ENCODE measurements around the gene NEUROD4. TPM values are rescaled to one million over a fixed set of nuclear protein-coding genes. Genes with fewer than 3 reads are reported as not detected.

NEUROD4 gene
- total RNA-seq, 6 experiments from 2014 or later = not detected

- WGBS (ENCODE audit: insufficient coverage, low coverage, low lambda C conversion rate, missing lambda C conversion rate) = 16% methylated on average over 12 of the region's 12 CpGs
- H3K27me3 ChIP-seq = no peaks in the 10 kb centered on the region
- no peaks in the 10 kb centered on the region for H3K36me3 ChIP-seq
- H3K27ac ChIP-seq = no peak overlapping the region
- H3K9me3 ChIP-seq = no peaks in the 10 kb centered on the region
- peak; percentile 86 to 89 (median 86) for ATAC-seq
- no peaks in the 10 kb centered on the region for H3K4me1 ChIP-seq
- intact Hi-C loops (cut with DNase I) = loop anchor here in 1 of 2 donors (5.0 kb wide), 1 partner anchor 79 kb away; no protein-coding TSS in a partner anchor
- TF ChIP-seq CTCF (IDR thresholded peaks at IDR 0.05) (peak; percentile 88 to 97 (median 90)), POLR2A (IDR thresholded peaks at IDR 0.05) (no peak)
- DNase-seq = peak in 1 of 3 donors; percentile 51
- H3K4me3 ChIP-seq = no peak overlapping the region
These were observed 26.5 kb upstream of the NEUROD4 start for GRCh38 chr12:54993181-54993835.

GRCh38 chr12:54996205-54996604 is 23.6 kb upstream of the NEUROD4 start:
- no peak for ATAC-seq
- 0% methylated on average over 1 of the region's 5 CpGs for WGBS (ENCODE audit: insufficient coverage, low coverage, low lambda C conversion rate, missing lambda C conversion rate)
- Histone ChIP-seq H3K27ac (no peak overlapping the region), H3K27me3 (no peaks in the 10 kb centered on the region), H3K36me3 (no peaks in the 10 kb centered on the region), H3K9me3 (no peaks in the 10 kb centered on the region), H3K4me1 (no peaks in the 10 kb centered on the region), H3K4me3 (no peak overlapping the region)
- intact Hi-C loops (cut with DNase I) = loop anchor here in 1 of 2 donors (5.0 kb wide), 1 partner anchor 71 kb away; no protein-coding TSS in a partner anchor
- no peak for DNase-seq
- no peak for TF ChIP-seq POLR2A (IDR thresholded peaks at IDR 0.05)
- TF ChIP-seq CTCF (IDR thresholded peaks at IDR 0.05) = no peak

GRCh38 chr12:54997929-54998522 is 21.7 kb upstream of the NEUROD4 start:
- intact Hi-C loops (cut with DNase I) = loop anchor here in 1 of 2 donors (5.0 kb wide), 1 partner anchor 69 kb away; no protein-coding TSS in a partner anchor
- H3K9me3 ChIP-seq = no peaks in the 10 kb centered on the region
- no peak for DNase-seq
- no peaks in the 10 kb centered on the region for H3K36me3 ChIP-seq
- 57% methylated on average over 4 of the region's 4 CpGs for WGBS (ENCODE audit: insufficient coverage, low coverage, low lambda C conversion rate, missing lambda C conversion rate)
- no peak for TF ChIP-seq POLR2A (IDR thresholded peaks at IDR 0.05)
- H3K27me3 ChIP-seq = no peaks in the 10 kb centered on the region
- H3K4me1 ChIP-seq = no peaks in the 10 kb centered on the region
- no peak overlapping the region for H3K4me3 ChIP-seq
- H3K27ac ChIP-seq = no peak overlapping the region
- ATAC-seq = no peak

- Histone ChIP-seq H3K36me3 (no peaks in the 10 kb centered on the region), H3K9me3 (no peaks in the 10 kb centered on the region), H3K27ac (no peak overlapping the region), H3K4me1 (no peaks in the 10 kb centered on the region), H3K4me3 (no peak overlapping the region), H3K27me3 (no peaks in the 10 kb centered on the region)
- ATAC-seq (no peak), DNase-seq (no peak)
- WGBS (ENCODE audit: insufficient coverage, low coverage, low lambda C conversion rate, missing lambda C conversion rate) = 37% methylated on average over 5 of the region's 5 CpGs
- intact Hi-C loops (cut with DNase I) = loop anchor here in 1 of 2 donors (5.0 kb wide), 1 partner anchor 68 kb away; no protein-coding TSS in a partner anchor
- TF ChIP-seq CTCF (IDR thresholded peaks at IDR 0.05) = no peak
- no peak for TF ChIP-seq POLR2A (IDR thresholded peaks at IDR 0.05)
These were observed 20.7 kb upstream of the NEUROD4 start for GRCh38 chr12:54998958-54999510.
